HepG2 (cell line): ENCODE results near the gene SCFD2. TPM values are rescaled to one million over a fixed set of nuclear protein-coding genes. Genes with fewer than 3 reads are reported as not detected.
"Not testable (repeated sequence)": the region's sequence is repeated elsewhere in the genome, so short reads cannot be mapped to it uniquely, and the experiment has no call there.

ENCODE experiments used
- ATAC-seq: fragments of 200-7000 bp; cut with Tn5 transposase; 3 replicates; pipeline ENCODE4 v1.9.1; 2020; ENCODE audit warnings: mild to moderate bottlenecking, moderate library complexity
- BruUV-seq: library from RNA; stranded (reverse); fragments of 400-500 nt; replicated peaks from 2 replicates; lab custom pipeline; 2021; lab: Mats Ljungman, UMichigan
- CTCF ChIA-PET: fragments of 300-600 bp; formaldehyde crosslinking; extraction: SDS; loops from one replicate; lab custom pipeline; 2021; ENCODE audit warnings: low total read pairs, inconsistent platforms, low intra/inter-chr PET ratio; lab: Yijun Ruan, JAX
- POLR2A ChIA-PET: fragments of 350-600 bp; sonication (Branson Sonifier 250); formaldehyde crosslinking; loops from one replicate; lab custom pipeline; 2020; ENCODE audit warnings: antibody characterized with exemption, inconsistent platforms; lab: Yijun Ruan, JAX
- DNase-seq: peaks from one replicate; pipeline ENCODE4 v3.0.0-alpha.2; 2015; ENCODE audit warnings: low spot score
- FAIRE-seq: peaks from 3 replicates; lab custom pipeline; 2011; peaks lifted over from hg19 to GRCh38; lab: Jason Lieb, UNC
- H2AFZ ChIP-seq: one replicate; pipeline ENCODE4 v1.6.1; 2011; ENCODE audit warnings: low read length, inconsistent platforms
- H3K27ac ChIP-seq: fragments of 300-600 bp; 3 replicates; pipeline ENCODE4 v1.8.0; 2011; ENCODE audit warnings: mixed run types, mild to moderate bottlenecking, mixed read lengths, low read length, inconsistent platforms; ENCODE audit not compliant: insufficient read depth; ENCODE audit errors: extremely low read length
- H3K27me3 ChIP-seq, 2 experiments: fragments of 200-600 bp in 1 of 2; 2 replicates in 1 of 2; 3 replicates in 1 of 2; pipeline versions ENCODE4 v1.6.0 to v1.8.0; 2011; ENCODE audit warnings: low read length in 2 of 2, mild to moderate bottlenecking in 2 of 2, moderate library complexity in 2 of 2, inconsistent platforms in 1 of 2; ENCODE audit not compliant: insufficient read depth in 2 of 2, control insufficient read depth in 1 of 2
- H3K36me3 ChIP-seq, 2 experiments: fragments of 200-600 bp in 1 of 2; replicated peaks in 1 of 2; 2 replicates in 1 of 2; 3 replicates in 1 of 2; pipeline versions ENCODE4 v1.5.1 to v1.8.0; 2011; ENCODE audit warnings: low read length in 2 of 2, inconsistent platforms in 1 of 2; ENCODE audit not compliant: insufficient read depth in 2 of 2, control insufficient read depth in 1 of 2
- H3K4me1 ChIP-seq: 2 replicates; pipeline ENCODE4 v1.5.1; 2012; ENCODE audit warnings: low read length, inconsistent platforms; ENCODE audit not compliant: insufficient read depth
- H3K4me2 ChIP-seq: 2 replicates; pipeline ENCODE4 v1.6.0; 2011; ENCODE audit warnings: low read depth, low read length, inconsistent platforms
- H3K4me3 ChIP-seq, 3 experiments: fragments of 200-600 bp in 1 of 3; sonication (generic), shearing (Covaris generic) in 1 of 3; replicated peaks in 1 of 3; 2 replicates each; pipeline ENCODE4 v1.5.1; 2011 to 2016; ENCODE audit warnings: low read length in 3 of 3, inconsistent platforms in 2 of 3, low read depth in 2 of 3, mild to moderate bottlenecking in 2 of 3, control low read depth in 1 of 3, mixed read lengths in 1 of 3; ENCODE audit not compliant: insufficient read depth in 1 of 3
- H3K79me2 ChIP-seq: one replicate; pipeline ENCODE4 v1.6.1; 2011; ENCODE audit warnings: low read length, inconsistent platforms; ENCODE audit not compliant: insufficient read depth
- H3K9ac ChIP-seq: 2 replicates; pipeline ENCODE4 v1.6.0; 2011; ENCODE audit warnings: mild to moderate bottlenecking, low read depth, low read length, inconsistent platforms; ENCODE audit not compliant: insufficient read depth
- H3K9me3 ChIP-seq: 2 replicates; pipeline ENCODE4 v1.5.1; 2012; ENCODE audit warnings: mild to moderate bottlenecking, low read length
- H4K20me1 ChIP-seq: 2 replicates; pipeline ENCODE4 v1.6.0; 2011; ENCODE audit warnings: inconsistent platforms, mild to moderate bottlenecking, low read length, moderate library complexity; ENCODE audit not compliant: insufficient read depth
- WGBS: methylation state at CpG from one replicate; pipeline ENCODE4 v1.1.6; 2017; ENCODE audit warnings: low lambda C conversion rate; 5-methylcytosine and 5-hydroxymethylcytosine counted together
- in situ Hi-C: cut with HindIII; loops from 2 replicates; pipeline ENCODE4 v1.10.0; 2017; ENCODE audit warnings: low pct_unique_long_range_greater_than_20kb; ENCODE audit not compliant: extremely low pct_ligation_motif_present
- intact Hi-C: fragments of 100-400 bp; cut with micrococcal nuclease; formaldehyde crosslinking; loops from one replicate; pipeline ENCODE4 v1.10.0; 2022; ENCODE audit not compliant: unreplicated experiment
- polyA plus RNA-seq, 8 experiments: library from polyadenylated mRNA; depleted of rRNA in 3 of 8; stranded (reverse) in 7 of 8; unstranded in 1 of 8; fragments of >200 nt; fragmentation: Illumina TruSeq in 4 of 8; extraction: Trizol in 4 of 8; gene quantifications; 2 replicates each; pipeline versions ENCODE4 v1.2.1 to v1.2.3, GENCODE V29; 2011 to 2016; ENCODE audit warnings: low read depth in 4 of 8, missing spikeins in 1 of 8, mixed read lengths in 1 of 8; ENCODE audit not compliant: insufficient read depth in 1 of 8
- total RNA-seq, 5 experiments: library from RNA; depleted of rRNA; stranded (reverse); fragments of >200 nt; fragmentation: Illumina TruSeq; extraction: Trizol; gene quantifications; 2 replicates each; pipeline ENCODE4 v1.2.3, GENCODE V29; 2016; ENCODE audit warnings: low read depth in 1 of 5

SCFD2 gene
- total and polyA plus RNA-seq, 2 of the 13 experiments (the other 11 are each of a cell fraction or from before 2014, with no cell fraction given), result 4.6 to 15.6 TPM

- CTCF ChIA-PET, ATAC-seq, H3K36me3 ChIP-seq, H3K9me3 ChIP-seq, POLR2A ChIA-PET, DNase-seq, H3K27me3 ChIP-seq, H4K20me1 ChIP-seq, H2AFZ ChIP-seq, FAIRE-seq, intact Hi-C loops, H3K4me3 ChIP-seq, H3K27ac ChIP-seq, H3K4me1 ChIP-seq, H3K79me2 ChIP-seq, BruUV-seq, H3K9ac ChIP-seq, H3K4me2 ChIP-seq, in situ Hi-C loops: not testable (repeated sequence)
- 96% methylated on average over 2 of the region's 2 CpGs for WGBS
Measured at GRCh38 chr4:53346392-53346791, 19.5 kb downstream of the SCFD2 start.

GRCh38 chr4:53340145-53340544 lies 25.7 kb downstream of the SCFD2 start:
- not testable (repeated sequence) for FAIRE-seq
- 84% methylated on average over 7 of the region's 12 CpGs for WGBS

DNA sequence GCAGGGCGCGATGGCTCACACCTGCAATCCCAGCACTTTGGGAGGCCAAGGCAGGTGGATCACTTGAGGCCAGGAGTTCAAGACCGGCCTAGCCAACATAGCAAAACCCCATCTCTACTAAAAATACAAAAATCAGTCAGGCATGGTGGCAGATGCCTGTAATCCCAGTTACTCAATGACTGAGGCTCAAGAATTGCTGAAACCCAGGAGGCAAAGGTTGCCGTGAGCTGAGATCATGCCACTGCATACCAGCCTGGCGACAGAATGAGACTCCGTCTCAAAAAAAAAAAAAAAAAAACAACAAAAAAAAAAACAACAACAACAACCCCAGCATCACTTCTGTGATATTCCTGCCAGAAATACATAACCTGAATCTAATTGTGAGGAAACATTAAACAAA lies 30.9 kb downstream of the SCFD2 start:
- FAIRE-seq, in situ Hi-C loops, H3K4me3 ChIP-seq, H3K27ac ChIP-seq, CTCF ChIA-PET, H3K9me3 ChIP-seq, H3K9ac ChIP-seq, H4K20me1 ChIP-seq, BruUV-seq, H3K27me3 ChIP-seq, H3K4me2 ChIP-seq, H2AFZ ChIP-seq, ATAC-seq, H3K79me2 ChIP-seq, intact Hi-C loops, H3K4me1 ChIP-seq, H3K36me3 ChIP-seq, POLR2A ChIA-PET, DNase-seq: not testable (repeated sequence)
- WGBS, result over 99% methylated on average over 6 of the region's 6 CpGs

More at GRCh38 chr4:53340145-53340544, 25.7 kb downstream of the SCFD2 start:
- H3K4me3 ChIP-seq, DNase-seq, BruUV-seq, ATAC-seq, H4K20me1 ChIP-seq, CTCF ChIA-PET, H2AFZ ChIP-seq, POLR2A ChIA-PET, H3K79me2 ChIP-seq, H3K9ac ChIP-seq, H3K27me3 ChIP-seq, H3K4me1 ChIP-seq, H3K27ac ChIP-seq, in situ Hi-C loops, H3K9me3 ChIP-seq, H3K4me2 ChIP-seq, intact Hi-C loops, H3K36me3 ChIP-seq: not testable (repeated sequence)
